A673 (cell line): ENCODE measurements around the gene UTP25.

ENCODE experiments used
- CTCF ChIP-seq: fragments of 300-800, 200-600 bp; sonication (generic); conservative IDR thresholded peaks from 2 replicates; pipeline ENCODE4 v1.5.1; 2017; ENCODE audit warnings: low read depth, mild to moderate bottlenecking, antibody characterized with exemption, low read length, moderate library complexity, mixed read lengths
- EZH2 ChIP-seq: fragments of 200-600 bp; sonication (generic); IDR thresholded peaks from 2 replicates; pipeline ENCODE4 v1.6.1; 2017; ENCODE audit warnings: borderline replicate concordance, low read depth, mild to moderate bottlenecking, mixed read lengths, antibody characterized with exemption, low read length; ENCODE audit not compliant: poor library complexity, severe bottlenecking

GRCh38 chr1:209840611-209841010 lies 12.8 kb downstream of the UTP25 start:
- no peak for TF ChIP-seq CTCF
- TF ChIP-seq EZH2, result no peak
